ENCODE measurements around the gene KCTD16.

GRCh38 chr5:144391044-144391443, 220.4 kb downstream of the KCTD16 start:
- TF ChIP-seq EZH2 (IDR thresholded peaks at IDR 0.05; ENCODE audit: low read length) (no peak), CTCF (optimal IDR thresholded peaks at IDR 0.05 in 1 of 3, IDR thresholded peaks at IDR 0.05 in 1 of 3, conservative IDR thresholded peaks at IDR 0.05 in 1 of 3; ENCODE audit: extremely low read depth in 1 of 3, insufficient read depth in 2 of 3, low read length in 3 of 3) (no peak)
